Heart left ventricle (tissue), 13 donors: ENCODE measurements around the gene ADA.

Experiments used
- CTCF ChIP-seq, 12 donors: fragments of 200-600 bp; sonication (generic) in 4 of 12; IDR thresholded peaks; one replicate each; pipeline versions ENCODE4 v1.5.0 to v1.8.0; 2018 to 2022; ENCODE audit warnings: antibody characterized with exemption in 12 of 12, mild to moderate bottlenecking in 5 of 12
- POLR2A ChIP-seq, 2 donors: fragments of 450-650 bp; IDR thresholded peaks; one replicate each; pipeline ENCODE4 v1.6.1; 2017; ENCODE audit warnings: antibody characterized with exemption in 2 of 2, mild to moderate bottlenecking in 2 of 2, moderate library complexity in 2 of 2
- donor health status: ischemic (EF 13 %, LVEDD 7.1; RV severe dilation, severe dysfunction).
- donor health status: DM: no; HTN: yes; CAD: no.
- donor health status: DM: no; HTN: no; CAD: no.
- donor health status: ischemic (EF 25% LVEDD 6.9; RV normal size, moderate dysfunction).
- donor health status: ischemic (EF 25% LVEDD 5.7; RV mildly dilated, moderate dysfunction).
- donor health status: ischemic (EF 35%, LVEDD 5.7; RV mildly dilated, moderate dysfunction).
- donor health status: nonischemic (EF 11% LVEDD 7.7; RV severe dilation, severe dysfunction).
- donor health status: DM: yes; HTN: yes; CAD: no.
- donor health status: PGD.
- donor health status: ischemic (EF 29% LVEDD 5.4; RV normal size, mild dysfunction).
- donor health status: nonischemic (EF 23%, LVEDD 6.1; RV moderate dilation, normal function).

- TF ChIP-seq CTCF (IDR thresholded peaks at IDR 0.05) (no peak), POLR2A (IDR thresholded peaks at IDR 0.05) (no peak)
Observed at GRCh38 chr20:44603327-44603726, 48.2 kb downstream of the ADA start.
